ENCODE results near the gene RND1.

DNA sequence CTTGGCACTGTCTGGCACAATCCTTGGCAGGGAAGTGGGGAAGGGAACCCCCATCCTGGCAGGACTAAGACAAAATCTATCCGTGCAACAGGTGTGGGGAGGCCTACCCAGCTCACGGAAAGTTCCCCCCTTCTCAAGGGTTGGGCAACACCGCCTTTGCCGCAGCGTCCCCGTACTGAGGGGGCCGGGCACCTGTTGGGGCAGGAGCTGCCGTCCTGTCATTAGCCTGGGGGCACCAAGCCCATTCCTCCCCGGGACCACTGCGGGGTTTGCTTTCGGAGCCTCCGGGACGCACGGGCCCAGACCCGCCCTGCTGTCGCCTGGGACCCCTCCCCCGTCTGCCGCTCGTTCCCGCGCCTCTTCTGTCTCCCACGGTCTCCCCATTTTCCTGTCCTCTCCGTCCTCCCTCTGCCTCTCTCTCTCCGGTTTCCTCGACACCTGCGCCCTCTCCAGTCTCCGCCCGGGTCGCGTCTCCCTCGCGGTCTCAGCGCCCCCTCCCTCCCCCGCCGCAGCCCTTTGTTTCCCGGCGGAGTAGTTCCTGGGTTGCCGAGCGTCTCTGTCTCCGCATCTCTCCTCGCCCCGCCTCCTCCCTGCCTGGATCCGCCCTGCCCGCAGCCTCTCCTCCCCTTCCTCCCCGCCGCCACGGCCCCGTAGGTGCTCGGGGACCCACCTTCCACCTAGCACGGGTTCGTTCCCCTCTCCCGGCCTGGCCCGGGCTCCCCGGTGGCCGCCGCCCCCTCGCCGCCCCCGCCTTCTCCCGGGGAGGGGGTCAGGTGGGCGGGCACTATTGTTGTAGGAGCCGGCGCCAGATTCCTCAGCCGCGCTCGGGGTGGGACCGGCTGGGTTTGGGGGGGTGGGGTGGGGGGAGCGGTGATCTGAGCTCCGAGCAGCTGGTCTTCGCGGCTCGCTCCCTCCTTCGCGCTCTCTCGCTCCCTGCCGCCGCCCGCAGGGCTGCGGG is 47.5 kb downstream of the RND1 start, which contains the start of gene CACNB3:
- TF ChIP-seq EZH2 (conservative IDR thresholded peaks at IDR 0.05; ENCODE audit: low read depth, low read length) (peak; percentile 64; the same call in 1 of the 2 replicates), TBL1XR1 (IDR thresholded peaks at IDR 0.05; ENCODE audit: borderline replicate concordance, low read length, partially characterized antibody) (no peak), ZBTB26 (CRISPR knock-in tag; IDR thresholded peaks at IDR 0.05; ENCODE audit: borderline replicate concordance) (no peak), HDAC2 (CRISPR knock-in tag; IDR thresholded peaks at IDR 0.05) (no peak), POLR2A (IDR thresholded peaks at IDR 0.05; ENCODE audit: insufficient read depth in 1 of 2, low read depth in 2 of 2, low read length in 2 of 2) (no peak), ZNF770 (CRISPR knock-in tag; IDR thresholded peaks at IDR 0.05) (no peak), ZNF746 (CRISPR knock-in tag; IDR thresholded peaks at IDR 0.05) (no peak), MAZ (IDR thresholded peaks at IDR 0.05; ENCODE audit: borderline replicate concordance, low read depth, low read length) (no peak), MAZ (CRISPR knock-in tag; IDR thresholded peaks at IDR 0.05; ENCODE audit: low read depth) (no peak)
- TF ChIP-seq, protein P1, sequence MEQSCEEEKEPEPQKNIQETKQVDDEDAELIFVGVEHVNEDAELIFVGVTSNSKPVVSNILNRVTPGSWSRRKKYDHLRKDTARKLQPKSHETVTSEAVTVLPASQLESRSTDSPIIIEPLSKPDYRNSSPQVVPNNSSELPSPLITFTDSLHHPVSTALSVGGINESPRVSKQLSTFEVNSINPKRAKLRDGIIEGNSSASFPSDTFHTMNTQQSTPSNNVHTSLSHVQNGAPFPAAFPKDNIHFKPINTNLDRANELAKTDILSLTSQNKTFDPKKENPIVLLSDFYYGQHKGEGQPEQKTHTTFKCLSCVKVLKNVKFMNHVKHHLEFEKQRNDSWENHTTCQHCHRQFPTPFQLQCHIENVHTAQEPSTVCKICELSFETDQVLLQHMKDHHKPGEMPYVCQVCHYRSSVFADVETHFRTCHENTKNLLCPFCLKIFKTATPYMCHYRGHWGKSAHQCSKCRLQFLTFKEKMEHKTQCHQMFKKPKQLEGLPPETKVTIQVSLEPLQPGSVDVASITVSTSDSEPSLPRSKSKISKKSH (CRISPR knock-in tag; IDR thresholded peaks at IDR 0.05; ENCODE audit: borderline replicate concordance) = no peak

All from HepG2 (cell line).